ENCODE measurements around the gene WDR70. TPM values are rescaled to one million over a fixed set of nuclear protein-coding genes. Genes with fewer than 3 reads are reported as not detected.
"Not testable (repeated sequence)": the region's sequence is repeated elsewhere in the genome, so short reads cannot be mapped to it uniquely, and the experiment has no call there.

WDR70 gene
- total and polyA plus RNA-seq, 5 donors, result 9.4 to 21.1 (median 16.7) TPM

DNA sequence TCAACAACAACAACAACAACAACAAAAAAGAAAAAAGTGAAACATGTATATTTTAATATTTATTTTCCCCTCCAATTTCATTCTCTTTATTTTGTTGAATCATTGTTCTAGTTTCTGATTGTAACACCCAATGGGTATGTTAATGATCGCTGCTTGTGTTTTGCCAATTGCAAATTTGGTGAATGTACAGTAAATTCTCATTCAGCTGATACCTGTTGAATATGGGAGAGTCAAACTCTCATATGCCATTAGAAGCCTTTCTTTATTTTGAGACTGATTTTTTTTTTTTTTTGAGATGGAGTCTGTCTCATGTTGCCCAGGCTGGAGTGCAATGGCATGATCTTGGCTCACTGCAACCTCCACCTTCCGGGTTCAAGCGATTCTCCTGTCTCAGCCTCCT lies 72.9 kb downstream of the WDR70 start:
- H3K9me3 ChIP-seq (ENCODE audit: control insufficient read depth, low read length); ATAC-seq; H3K27ac ChIP-seq (ENCODE audit: low read length); intact Hi-C loops (cut with DNase I); H3K27me3 ChIP-seq (ENCODE audit: control insufficient read depth, insufficient read depth); DNase-seq; H3K4me3 ChIP-seq (ENCODE audit: low read length); H3K4me1 ChIP-seq (ENCODE audit: control insufficient read depth, insufficient read depth, low read length): not testable (repeated sequence)
- whole genome bisulfite sequencing, result 99% methylated on average over 3 of the region's 3 CpGs

- H3K9me3 ChIP-seq (ENCODE audit: control insufficient read depth, low read length); H3K4me1 ChIP-seq (ENCODE audit: control insufficient read depth, insufficient read depth, low read length); intact Hi-C loops (cut with DNase I); ATAC-seq; H3K27me3 ChIP-seq (ENCODE audit: control insufficient read depth, insufficient read depth); H3K27ac ChIP-seq (ENCODE audit: low read length); DNase-seq; H3K4me3 ChIP-seq (ENCODE audit: low read length): not testable (repeated sequence)
- WGBS, result 94% methylated on average over 6 of the region's 7 CpGs
These were observed 74.1 kb downstream of the WDR70 start for GRCh38 chr5:37453252-37453651.

- WGBS, result 90% methylated on average over 1 of the region's 1 CpG
- DNase-seq; ATAC-seq; H3K27me3 ChIP-seq (ENCODE audit: control insufficient read depth, insufficient read depth); H3K9me3 ChIP-seq (ENCODE audit: control insufficient read depth, low read length); intact Hi-C loops (cut with DNase I); H3K27ac ChIP-seq (ENCODE audit: low read length); H3K4me1 ChIP-seq (ENCODE audit: control insufficient read depth, insufficient read depth, low read length); H3K4me3 ChIP-seq (ENCODE audit: low read length): not testable (repeated sequence)
These were observed 75.4 kb downstream of the WDR70 start for GRCh38 chr5:37454402-37455055.

DNA sequence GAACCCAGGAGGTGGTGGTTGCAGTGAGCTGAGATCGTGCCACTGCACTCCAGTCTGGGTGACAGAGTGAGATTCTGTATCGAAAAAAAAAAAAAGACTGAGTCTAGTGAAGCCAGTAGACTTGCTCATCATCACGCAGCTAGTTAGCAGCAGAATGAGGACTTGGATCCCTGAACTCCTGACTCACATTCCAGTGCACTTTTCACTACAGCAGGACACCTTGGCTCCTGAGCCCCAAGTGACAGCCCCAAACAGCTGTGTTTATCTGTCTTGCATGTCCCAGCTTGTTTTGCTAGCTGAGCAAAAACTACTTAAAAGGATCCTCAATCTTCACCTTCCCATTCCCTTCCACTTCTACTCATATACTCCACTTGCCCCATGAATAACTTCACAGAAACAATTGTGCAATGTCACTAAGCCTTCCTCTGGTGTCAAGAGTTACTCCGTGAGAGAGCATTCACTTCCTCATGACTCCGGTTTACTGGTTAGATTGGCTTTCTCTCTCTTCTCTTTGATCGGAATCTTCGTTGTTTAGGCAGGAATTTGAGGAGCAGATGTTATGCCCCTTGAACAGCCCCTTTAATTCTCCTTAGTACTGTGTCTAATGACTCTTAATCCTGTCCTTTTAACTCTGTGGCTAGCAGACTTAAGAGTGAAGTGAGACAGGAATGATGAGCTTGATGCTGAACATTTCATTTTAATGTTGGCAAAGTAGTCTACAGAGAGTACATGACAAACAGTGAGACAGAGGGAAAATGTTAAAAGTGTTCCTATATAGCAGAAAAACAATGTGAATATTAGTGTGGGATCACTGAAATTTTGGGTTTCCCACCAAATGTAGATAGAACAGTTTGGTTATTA lies 84.3 kb downstream of the WDR70 start:
- H3K9me3 ChIP-seq (ENCODE audit: control insufficient read depth, low read length); H3K4me1 ChIP-seq (ENCODE audit: control insufficient read depth, insufficient read depth, low read length); intact Hi-C loops (cut with DNase I); H3K27ac ChIP-seq (ENCODE audit: low read length); DNase-seq; ATAC-seq; H3K27me3 ChIP-seq (ENCODE audit: control insufficient read depth, insufficient read depth); H3K4me3 ChIP-seq (ENCODE audit: low read length): not testable (repeated sequence)
- 90% methylated on average over 7 of the region's 7 CpGs for WGBS

GRCh38 chr5:37464581-37464980 lies 85.5 kb downstream of the WDR70 start:
- H3K4me1 ChIP-seq (ENCODE audit: control insufficient read depth, insufficient read depth, low read length); H3K27ac ChIP-seq (ENCODE audit: low read length); ATAC-seq; H3K4me3 ChIP-seq (ENCODE audit: low read length); H3K9me3 ChIP-seq (ENCODE audit: control insufficient read depth, low read length); H3K27me3 ChIP-seq (ENCODE audit: control insufficient read depth, insufficient read depth); intact Hi-C loops (cut with DNase I): not testable (repeated sequence)
- peak in 1 of 3 donors; percentile 41 for DNase-seq
- WGBS, result 33% methylated on average over 2 of the region's 2 CpGs

DNA sequence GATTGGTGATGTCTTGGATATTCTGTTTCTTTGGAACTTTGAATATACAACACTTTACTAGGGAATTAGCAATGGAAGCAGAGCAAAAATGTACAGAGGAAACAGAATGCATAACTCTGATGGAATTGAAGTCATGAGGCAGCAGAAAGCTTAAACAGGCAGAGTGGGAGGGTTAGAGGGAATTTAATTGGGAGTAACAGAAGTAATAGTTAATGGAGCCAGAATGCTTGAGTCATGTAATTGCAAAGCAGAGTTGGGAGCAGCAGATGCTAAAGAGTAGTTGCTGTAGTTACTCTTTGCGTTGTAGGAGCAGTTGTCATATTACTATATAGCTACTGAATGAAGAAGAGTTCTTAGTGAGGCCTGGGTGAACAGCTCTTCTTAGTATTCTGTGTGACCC lies 90.3 kb downstream of the WDR70 start:
- H3K4me3 ChIP-seq (ENCODE audit: low read length); H3K4me1 ChIP-seq (ENCODE audit: control insufficient read depth, insufficient read depth, low read length); H3K9me3 ChIP-seq (ENCODE audit: control insufficient read depth, low read length); ATAC-seq; H3K27me3 ChIP-seq (ENCODE audit: control insufficient read depth, insufficient read depth); DNase-seq; H3K27ac ChIP-seq (ENCODE audit: low read length); intact Hi-C loops (cut with DNase I): not testable (repeated sequence)
- WGBS, result 98% methylated on average over 1 of the region's 1 CpG

- H3K4me1 ChIP-seq (ENCODE audit: control insufficient read depth, insufficient read depth, low read length), result no peaks in the 10 kb centered on the region
- intact Hi-C loops (cut with DNase I), result no loop called here
- DNase-seq (no peak), ATAC-seq (no peak)
- H3K27me3 ChIP-seq (ENCODE audit: control insufficient read depth, insufficient read depth), result no peaks in the 10 kb centered on the region
- H3K9me3 ChIP-seq (ENCODE audit: control insufficient read depth, low read length), result no peaks in the 10 kb centered on the region
- H3K4me3 ChIP-seq (ENCODE audit: low read length), result no peak overlapping the region
- WGBS, result 66% methylated on average over 3 of the region's 3 CpGs
- no peak overlapping the region for H3K27ac ChIP-seq (ENCODE audit: low read length)
These were observed 92.6 kb downstream of the WDR70 start for GRCh38 chr5:37471666-37472197.

- Histone ChIP-seq H3K4me1 (ENCODE audit: control insufficient read depth, insufficient read depth, low read length) (no peaks in the 10 kb centered on the region), H3K4me3 (ENCODE audit: low read length) (no peak overlapping the region), H3K27me3 (ENCODE audit: control insufficient read depth, insufficient read depth) (no peaks in the 10 kb centered on the region), H3K9me3 (ENCODE audit: control insufficient read depth, low read length) (no peaks in the 10 kb centered on the region), H3K27ac (ENCODE audit: low read length) (no peak overlapping the region)
- ATAC-seq (no peak), DNase-seq (no peak)
- intact Hi-C loops (cut with DNase I), result no loop called here
These were observed 98.3 kb downstream of the WDR70 start for GRCh38 chr5:37477426-37477825.

DNA sequence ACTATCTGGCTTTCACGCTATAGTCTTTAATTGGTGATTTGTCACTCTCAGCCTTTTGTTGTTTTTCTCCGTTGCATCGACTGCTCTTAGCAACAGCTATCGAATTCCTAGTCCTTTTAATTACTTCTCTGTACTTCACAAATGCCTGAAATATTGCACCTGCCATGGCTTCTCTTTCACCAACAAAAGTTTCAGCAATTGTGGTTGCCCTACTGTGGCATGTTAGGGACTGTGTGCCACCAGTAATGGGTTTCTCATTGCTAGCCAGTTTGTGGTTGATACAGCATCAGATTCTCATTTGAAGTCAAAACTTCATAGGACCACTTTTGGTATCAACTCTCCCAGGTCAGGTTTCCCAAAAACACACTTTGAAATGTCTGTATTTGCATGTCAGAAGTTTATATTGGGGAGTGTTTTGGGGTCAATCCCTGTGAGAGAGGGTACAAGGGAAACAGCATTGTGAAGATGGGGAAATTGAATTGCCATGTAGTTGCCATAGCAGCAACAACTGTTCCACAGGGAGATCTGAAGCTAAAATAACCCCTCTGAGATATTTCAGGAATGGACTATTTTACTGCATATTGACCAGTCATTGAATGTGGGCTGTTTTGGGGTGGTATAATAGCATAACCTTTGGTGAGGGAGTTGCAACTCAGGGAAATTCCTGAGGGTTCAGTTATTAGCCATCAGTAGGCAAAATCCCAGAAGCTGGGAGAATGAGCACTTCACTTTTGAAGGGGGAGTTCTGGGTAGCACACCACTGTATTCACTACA lies 99.2 kb downstream of the WDR70 start:
- Histone ChIP-seq H3K4me1 (ENCODE audit: control insufficient read depth, insufficient read depth, low read length) (no peaks in the 10 kb centered on the region), H3K27me3 (ENCODE audit: control insufficient read depth, insufficient read depth) (no peaks in the 10 kb centered on the region), H3K9me3 (ENCODE audit: control insufficient read depth, low read length) (no peaks in the 10 kb centered on the region), H3K4me3 (ENCODE audit: low read length) (no peak overlapping the region), H3K27ac (ENCODE audit: low read length) (no peak overlapping the region)
- intact Hi-C loops (cut with DNase I), result no loop called here
- no peak for DNase-seq
- 73% methylated on average over 4 of the region's 4 CpGs for WGBS
- no peak for ATAC-seq

DNA sequence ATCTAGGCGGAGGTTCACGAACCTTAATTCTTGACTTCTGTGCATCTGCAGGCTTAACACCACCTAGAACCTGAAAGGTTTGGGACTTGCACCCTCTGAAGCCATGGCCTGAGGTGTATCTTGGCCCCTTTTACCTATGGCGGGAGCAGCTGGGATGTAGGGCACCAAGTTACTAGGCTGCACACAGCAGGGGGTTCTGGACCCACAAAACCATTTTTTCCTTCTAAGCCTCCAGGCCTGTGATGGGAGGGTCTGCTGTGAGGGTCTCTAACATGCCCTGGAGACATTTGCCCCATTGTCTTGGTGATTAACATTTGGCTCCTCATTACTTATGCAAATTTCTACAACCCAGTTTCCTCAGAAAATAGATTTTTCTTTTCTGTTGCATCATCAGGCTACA lies 102.3 kb downstream of the WDR70 start:
- H3K27me3 ChIP-seq (ENCODE audit: control insufficient read depth, insufficient read depth); H3K27ac ChIP-seq (ENCODE audit: low read length); ATAC-seq; H3K9me3 ChIP-seq (ENCODE audit: control insufficient read depth, low read length); intact Hi-C loops (cut with DNase I); DNase-seq; H3K4me3 ChIP-seq (ENCODE audit: low read length); H3K4me1 ChIP-seq (ENCODE audit: control insufficient read depth, insufficient read depth, low read length): not testable (repeated sequence)
- over 99% methylated on average over 3 of the region's 3 CpGs for WGBS

Measured in right cardiac atrium (tissue), 5 donors.